GM10847 (cell line): ENCODE data around the gene TP53BP1.

Source experiments
- POLR2A ChIP-seq: IDR thresholded peaks from 2 replicates; pipeline ENCODE4 v1.6.1; 2011; ENCODE audit not compliant: insufficient read length; ENCODE audit errors: extremely low read depth

Gene TP53BP1, protein sequence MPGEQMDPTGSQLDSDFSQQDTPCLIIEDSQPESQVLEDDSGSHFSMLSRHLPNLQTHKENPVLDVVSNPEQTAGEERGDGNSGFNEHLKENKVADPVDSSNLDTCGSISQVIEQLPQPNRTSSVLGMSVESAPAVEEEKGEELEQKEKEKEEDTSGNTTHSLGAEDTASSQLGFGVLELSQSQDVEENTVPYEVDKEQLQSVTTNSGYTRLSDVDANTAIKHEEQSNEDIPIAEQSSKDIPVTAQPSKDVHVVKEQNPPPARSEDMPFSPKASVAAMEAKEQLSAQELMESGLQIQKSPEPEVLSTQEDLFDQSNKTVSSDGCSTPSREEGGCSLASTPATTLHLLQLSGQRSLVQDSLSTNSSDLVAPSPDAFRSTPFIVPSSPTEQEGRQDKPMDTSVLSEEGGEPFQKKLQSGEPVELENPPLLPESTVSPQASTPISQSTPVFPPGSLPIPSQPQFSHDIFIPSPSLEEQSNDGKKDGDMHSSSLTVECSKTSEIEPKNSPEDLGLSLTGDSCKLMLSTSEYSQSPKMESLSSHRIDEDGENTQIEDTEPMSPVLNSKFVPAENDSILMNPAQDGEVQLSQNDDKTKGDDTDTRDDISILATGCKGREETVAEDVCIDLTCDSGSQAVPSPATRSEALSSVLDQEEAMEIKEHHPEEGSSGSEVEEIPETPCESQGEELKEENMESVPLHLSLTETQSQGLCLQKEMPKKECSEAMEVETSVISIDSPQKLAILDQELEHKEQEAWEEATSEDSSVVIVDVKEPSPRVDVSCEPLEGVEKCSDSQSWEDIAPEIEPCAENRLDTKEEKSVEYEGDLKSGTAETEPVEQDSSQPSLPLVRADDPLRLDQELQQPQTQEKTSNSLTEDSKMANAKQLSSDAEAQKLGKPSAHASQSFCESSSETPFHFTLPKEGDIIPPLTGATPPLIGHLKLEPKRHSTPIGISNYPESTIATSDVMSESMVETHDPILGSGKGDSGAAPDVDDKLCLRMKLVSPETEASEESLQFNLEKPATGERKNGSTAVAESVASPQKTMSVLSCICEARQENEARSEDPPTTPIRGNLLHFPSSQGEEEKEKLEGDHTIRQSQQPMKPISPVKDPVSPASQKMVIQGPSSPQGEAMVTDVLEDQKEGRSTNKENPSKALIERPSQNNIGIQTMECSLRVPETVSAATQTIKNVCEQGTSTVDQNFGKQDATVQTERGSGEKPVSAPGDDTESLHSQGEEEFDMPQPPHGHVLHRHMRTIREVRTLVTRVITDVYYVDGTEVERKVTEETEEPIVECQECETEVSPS (N-terminal part only)

DNA sequence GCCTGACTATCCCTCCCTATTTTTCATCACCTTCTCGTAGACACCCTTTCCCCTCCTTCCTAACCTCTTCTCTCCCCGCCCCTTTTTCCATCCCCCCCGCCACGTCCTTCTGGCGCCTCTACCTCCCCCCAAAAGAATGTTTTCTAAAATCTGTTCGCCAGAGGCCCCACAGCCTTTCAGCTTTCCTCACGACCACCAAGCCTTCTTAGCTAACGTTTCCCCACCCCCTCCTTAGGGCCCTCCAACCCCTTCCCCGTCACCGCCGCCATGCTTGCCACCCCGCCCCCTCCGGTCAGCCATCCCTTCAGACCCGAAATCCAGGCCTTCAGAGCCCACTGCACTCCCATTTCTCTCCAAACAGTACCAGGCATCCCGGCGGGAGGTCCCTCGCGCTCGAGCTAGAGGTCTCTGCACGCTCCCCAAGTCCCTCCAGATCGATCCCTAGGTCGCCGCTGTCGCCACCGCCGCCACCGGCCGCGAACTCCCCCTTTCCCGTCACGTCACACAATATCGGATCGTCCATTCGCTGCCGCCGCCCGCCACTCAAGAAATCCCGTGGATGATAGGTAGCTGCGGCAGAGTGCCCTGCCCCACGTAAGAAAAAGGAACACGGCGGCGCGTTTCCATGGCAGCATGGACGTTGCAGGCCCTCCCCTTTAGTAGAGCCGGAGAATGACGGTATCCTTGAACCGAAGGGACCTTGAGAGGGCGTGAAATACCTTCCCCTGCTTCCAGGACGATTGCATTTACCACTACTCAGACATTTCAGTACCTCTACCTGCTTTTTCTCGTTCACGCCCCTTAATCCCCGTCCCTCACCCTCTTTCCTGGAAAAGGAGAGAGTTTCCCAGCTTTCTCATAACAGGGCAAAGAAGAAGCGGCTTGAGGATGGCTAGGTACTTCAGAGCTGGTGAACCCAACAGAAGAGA lies at the start of gene TP53BP1:
TSS of gene TP53BP1 (minus strand) at position 484 of the 929 bp plus-strand sequence. CDS start at position 371, 113 bp downstream.
- TF ChIP-seq POLR2A: no peak

DNA sequence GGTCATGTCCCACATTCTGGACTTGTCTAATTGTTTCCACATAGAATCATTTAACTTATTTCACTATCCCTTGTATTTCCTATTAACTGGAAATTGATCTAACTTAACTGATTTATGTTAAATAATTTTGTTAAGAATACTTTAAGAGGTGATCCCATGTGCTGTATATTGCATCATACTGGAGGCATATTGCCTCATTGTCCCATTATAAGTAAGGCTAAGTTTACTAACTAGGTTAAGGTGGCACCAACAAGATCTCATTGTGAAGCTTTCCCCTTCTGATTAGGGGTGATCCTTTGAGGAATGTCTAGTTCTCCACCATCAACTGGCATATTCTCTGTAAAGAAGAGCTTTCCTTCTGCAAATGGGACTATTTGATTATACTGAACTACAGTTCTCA lies 48.8 kb upstream of the TP53BP1 start:
- no peak for TF ChIP-seq POLR2A

DNA sequence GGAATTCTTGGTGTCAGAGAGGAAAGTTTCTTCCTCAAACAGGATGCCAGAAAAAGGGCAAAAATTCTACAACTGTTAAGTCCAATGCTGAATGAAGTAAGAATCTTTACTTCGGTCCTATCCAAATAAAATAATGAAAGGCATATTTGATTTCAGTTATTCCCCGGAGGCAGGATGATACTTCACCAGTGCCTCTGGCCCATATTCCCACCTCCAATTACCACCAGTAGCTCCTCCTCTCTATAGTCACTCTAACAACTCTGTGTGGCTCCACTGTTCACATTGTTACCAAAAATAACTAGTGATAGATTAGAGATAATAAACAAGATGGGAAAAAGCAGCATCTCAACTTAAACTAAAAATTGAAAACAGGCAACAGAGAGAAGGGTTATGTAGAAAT lies 45.1 kb upstream of the TP53BP1 start:
- TF ChIP-seq POLR2A: no peak

DNA sequence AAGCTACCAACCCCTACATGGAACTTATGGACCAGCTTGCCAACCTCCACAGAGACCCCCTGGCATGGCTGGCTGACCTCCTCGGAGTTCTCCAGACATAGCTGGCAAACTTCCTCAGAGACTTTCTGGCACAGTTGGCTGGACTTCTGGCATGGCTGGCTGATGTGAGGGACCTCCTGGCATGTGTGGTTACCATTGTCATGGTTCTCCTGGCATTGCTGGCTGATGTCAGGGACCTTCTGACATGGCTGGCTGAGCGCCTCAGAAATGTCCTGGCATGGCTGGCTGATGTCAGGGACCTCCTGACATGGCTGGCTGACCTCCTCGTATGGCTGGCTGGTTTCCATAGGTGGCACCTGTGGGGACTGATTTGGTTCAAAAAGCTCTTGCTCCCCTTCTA lies 41.9 kb upstream of the TP53BP1 start:
- no peak for TF ChIP-seq POLR2A

DNA sequence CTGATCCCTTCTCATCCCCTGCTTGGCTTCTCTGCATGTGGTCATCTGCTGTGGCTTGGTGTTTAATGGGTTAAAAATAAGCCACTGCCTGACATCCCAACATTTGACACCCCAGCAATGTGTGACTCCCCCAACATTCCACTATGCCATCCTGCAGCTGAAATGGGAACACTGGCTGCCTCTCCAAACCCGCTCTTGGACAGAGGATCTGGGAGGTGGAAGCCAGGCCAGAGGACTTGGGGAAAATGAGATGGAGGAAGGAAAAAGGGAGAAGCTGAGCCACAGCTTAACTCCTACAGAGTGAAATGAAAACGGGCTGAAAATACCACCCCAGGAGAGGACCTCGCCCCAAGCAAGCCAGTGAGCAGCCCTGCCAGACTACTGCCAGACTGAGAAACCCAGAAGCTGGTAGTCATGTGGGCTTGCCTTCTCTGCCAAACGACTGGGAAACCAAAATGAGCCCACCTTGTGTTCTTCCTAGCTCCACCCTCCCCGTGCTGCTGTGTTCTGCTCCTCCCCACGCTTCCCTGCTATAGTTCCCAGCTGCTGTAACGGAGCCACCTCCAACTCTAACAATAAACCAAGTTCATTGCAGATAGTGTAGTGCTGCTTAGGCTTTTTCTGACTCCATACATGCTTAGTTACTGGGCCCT lies 38.2 kb upstream of the TP53BP1 start:
- no peak for TF ChIP-seq POLR2A

DNA sequence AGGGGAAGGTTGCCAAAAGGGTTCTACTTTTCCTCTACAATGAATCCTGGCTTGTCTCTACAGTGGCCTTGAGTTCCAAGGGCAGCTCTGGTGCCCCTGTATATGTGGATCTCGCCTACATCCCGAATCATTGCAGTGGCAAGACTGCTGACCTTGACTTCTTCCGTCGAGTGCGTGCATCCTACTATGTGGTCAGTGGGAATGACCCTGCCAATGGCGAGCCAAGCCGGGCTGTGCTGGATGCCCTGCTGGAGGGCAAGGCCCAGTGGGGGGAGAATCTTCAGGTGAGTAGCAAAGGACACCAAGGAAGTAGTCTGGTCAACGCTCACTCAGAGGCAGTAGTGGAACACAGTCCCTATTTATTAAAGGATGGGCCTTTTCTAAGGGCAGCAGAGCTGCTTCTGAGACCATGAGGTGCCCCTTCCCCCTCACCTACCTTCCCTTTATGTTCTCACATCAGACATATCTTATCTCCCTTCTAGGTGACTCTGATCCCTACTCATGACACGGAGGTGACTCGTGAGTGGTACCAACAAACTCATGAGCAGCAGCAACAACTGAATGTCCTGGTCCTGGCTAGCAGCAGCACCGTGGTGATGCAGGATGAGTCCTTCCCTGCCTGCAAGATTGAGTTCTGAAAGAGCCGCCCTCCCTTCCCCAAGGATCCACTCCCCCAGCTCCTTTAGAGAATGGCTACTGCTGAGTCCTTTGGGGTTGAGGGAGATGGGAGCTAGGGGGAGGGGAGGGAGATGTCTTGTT lies 36.8 kb upstream of the TP53BP1 start:
- no peak for TF ChIP-seq POLR2A

DNA sequence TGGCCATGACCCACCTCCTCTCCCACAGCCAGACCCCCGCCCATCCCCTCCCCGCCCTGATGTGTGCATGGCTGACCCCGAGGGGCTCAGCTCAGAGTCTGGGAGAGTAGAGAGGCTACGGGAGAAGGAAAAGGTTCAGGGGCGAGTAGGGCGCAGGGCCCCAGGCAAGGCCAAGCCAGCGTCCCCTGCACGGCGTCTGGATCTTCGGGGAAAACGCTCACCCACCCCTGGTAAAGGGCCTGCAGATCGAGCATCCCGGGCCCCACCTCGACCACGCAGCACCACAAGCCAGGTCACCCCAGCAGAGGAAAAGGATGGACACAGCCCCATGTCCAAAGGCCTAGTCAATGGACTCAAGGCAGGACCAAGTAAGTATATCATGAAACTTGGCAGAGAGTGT lies 36.2 kb upstream of the TP53BP1 start:
- TF ChIP-seq POLR2A: no peak

DNA sequence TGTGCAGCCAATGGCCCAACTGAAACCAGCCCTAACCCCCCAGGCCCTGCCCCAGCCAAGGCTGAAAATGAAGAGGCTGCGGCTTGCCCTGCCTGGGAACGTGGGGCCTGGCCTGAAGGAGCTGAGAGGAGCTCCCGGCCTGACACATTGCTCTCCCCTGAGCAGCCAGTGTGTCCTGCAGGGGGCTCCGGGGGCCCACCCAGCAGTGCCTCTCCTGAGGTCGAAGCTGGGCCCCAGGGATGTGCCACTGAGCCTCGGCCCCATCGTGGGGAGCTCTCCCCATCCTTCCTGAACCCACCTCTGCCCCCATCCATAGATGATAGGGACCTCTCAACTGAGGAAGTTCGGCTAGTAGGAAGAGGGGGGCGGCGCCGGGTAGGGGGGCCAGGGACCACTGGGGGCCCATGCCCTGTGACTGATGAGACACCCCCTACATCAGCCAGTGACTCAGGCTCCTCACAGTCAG lies 35.6 kb upstream of the TP53BP1 start:
- no peak for TF ChIP-seq POLR2A

DNA sequence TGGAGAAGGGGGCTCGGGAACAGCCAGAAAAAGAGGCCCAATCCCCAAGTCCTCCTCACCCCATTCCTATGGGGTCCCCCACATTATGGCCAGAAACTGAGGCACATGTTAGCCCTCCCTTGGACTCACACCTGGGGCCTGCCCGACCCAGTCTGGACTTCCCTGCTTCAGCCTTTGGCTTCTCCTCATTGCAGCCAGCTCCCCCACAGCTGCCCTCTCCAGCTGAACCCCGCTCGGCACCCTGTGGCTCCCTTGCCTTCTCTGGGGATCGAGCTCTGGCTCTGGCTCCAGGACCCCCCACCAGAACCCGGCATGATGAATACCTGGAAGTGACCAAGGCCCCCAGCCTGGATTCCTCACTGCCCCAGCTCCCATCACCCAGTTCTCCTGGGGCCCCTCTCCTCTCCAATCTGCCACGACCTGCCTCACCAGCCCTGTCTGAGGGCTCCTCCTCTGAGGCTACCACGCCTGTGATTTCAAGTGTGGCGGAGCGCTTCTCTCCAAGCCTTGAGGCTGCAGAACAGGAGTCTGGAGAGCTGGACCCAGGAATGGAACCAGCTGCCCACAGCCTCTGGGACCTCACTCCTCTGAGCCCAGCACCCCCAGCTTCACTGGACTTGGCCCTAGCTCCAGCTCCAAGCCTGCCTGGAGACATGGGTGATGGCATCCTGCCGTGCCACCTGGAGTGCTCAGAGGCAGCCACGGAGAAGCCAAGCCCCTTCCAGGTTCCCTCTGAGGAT lies 35.0 kb upstream of the TP53BP1 start:
- no peak for TF ChIP-seq POLR2A

DNA sequence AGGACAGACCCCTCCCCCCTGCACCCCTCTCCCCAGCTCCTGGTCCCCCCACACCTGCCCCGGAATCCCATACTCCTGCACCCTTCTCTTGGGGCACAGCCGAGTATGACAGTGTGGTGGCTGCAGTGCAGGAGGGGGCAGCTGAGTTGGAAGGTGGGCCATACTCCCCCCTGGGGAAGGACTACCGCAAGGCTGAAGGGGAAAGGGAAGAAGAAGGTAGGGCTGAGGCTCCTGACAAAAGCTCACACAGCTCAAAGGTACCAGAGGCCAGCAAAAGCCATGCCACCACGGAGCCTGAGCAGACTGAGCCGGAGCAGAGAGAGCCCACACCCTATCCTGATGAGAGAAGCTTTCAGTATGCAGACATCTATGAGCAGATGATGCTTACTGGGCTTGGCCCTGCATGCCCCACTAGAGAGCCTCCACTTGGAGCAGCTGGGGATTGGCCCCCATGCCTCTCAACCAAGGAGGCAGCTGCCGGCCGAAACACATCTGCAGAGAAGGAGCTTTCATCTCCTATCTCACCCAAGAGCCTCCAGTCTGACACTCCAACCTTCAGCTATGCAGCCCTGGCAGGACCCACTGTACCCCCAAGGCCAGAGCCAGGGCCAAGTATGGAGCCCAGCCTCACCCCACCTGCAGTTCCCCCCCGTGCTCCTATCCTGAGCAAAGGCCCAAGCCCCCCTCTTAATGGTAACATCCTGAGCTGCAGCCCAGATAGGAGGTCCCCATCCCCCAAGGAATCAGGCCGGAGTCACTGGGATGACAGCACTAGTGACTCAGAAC lies 34.3 kb upstream of the TP53BP1 start:
- no peak for TF ChIP-seq POLR2A

DNA sequence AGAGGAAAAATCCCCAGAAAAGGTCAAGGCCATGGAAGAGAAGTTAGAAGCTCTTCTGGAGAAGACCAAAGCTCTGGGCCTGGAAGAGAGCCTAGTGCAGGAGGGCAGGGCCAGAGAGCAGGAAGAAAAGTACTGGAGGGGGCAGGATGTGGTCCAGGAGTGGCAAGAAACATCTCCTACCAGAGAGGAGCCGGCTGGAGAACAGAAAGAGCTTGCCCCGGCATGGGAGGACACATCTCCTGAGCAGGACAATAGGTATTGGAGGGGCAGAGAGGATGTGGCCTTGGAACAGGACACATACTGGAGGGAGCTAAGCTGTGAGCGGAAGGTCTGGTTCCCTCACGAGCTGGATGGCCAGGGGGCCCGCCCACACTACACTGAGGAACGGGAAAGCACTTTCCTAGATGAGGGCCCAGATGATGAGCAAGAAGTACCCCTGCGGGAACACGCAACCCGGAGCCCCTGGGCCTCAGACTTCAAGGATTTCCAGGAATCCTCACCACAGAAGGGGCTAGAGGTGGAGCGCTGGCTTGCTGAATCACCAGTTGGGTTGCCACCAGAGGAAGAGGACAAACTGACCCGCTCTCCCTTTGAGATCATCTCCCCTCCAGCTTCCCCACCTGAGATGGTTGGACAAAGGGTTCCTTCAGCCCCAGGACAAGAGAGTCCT lies 33.4 kb upstream of the TP53BP1 start:
- TF ChIP-seq POLR2A: no peak
